Activated T-cell treated with anti-CD3 and anti-CD28 coated beads for 1 hour (primary cell): ENCODE results near the gene TREH.

Experiments used
- DNase-seq: peaks from one replicate; pipeline ENCODE4 v3.0.0-alpha.2; 2020; ENCODE audit warnings: low read depth

The TREH gene

DNA sequence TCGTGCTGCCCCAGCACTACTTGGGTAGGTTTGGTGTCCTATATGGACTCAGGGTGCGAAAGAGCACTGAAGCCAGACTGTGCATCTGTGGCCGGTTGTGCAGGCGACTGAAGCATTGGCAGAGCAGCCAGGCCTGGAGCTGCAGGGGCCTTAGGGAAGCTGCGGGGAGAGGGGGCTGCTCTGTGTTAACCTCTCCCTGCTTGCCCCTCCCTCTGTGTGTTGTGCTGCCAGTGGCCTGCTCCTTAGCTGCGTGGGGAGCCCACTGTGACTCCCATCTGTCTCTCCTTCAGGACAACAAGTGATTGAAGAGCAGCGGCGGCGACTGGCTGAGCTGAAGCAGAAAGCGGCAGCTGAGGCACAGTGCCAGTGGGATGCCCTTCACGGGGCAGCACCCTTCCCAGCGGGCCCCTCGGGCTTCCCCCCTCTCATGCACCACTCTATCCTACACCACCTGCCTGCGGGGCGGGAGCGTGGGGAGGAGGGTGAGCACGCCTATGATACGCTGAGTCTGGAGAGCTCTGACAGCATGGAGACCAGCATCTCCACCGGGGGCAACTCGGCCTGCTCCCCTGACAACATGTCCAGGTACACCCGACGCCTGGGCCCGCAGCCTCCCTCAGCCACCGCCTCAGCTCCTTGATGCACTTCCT is 34.3 kb downstream of the TREH start:
- DNase-seq, result no peak

DNA sequence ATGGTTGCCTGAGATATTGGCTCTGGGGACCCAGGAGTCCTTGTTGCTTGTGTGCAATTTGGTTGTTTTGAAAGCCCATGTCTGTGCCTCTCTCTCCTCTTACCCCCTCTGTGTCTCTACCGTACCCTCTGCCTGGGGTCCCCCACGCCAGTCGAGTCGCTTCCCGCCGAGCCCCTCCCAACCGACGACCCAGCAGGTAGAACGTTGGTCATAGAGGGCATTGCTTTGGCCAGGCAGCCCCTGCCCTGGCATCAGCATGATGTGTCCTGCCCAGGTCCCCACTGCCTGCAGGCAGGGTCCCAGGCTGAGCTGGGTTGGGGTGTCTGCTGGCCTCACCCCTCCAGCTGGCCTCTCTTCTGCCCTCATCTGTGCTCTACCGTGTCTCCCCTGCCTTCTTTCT is 35.0 kb downstream of the TREH start:
- no peak for DNase-seq

DNA sequence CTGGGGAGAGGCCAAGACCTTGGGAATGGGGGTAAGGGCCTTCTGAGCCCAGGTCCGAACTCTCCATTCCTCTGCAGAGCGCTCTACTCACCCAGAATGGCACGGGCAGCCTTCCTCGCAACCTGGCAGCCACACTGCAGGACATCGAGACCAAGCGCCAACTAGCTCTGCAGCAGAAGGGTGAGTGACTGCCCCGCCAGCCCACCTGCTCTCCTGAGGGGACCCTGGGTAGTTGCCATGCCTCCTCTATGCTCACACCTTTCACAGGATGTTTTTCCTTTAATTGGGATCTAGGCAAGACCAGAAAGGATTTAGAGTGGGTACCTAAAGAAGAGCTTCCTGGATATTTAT is 35.5 kb downstream of the TREH start:
- no peak for DNase-seq

DNA sequence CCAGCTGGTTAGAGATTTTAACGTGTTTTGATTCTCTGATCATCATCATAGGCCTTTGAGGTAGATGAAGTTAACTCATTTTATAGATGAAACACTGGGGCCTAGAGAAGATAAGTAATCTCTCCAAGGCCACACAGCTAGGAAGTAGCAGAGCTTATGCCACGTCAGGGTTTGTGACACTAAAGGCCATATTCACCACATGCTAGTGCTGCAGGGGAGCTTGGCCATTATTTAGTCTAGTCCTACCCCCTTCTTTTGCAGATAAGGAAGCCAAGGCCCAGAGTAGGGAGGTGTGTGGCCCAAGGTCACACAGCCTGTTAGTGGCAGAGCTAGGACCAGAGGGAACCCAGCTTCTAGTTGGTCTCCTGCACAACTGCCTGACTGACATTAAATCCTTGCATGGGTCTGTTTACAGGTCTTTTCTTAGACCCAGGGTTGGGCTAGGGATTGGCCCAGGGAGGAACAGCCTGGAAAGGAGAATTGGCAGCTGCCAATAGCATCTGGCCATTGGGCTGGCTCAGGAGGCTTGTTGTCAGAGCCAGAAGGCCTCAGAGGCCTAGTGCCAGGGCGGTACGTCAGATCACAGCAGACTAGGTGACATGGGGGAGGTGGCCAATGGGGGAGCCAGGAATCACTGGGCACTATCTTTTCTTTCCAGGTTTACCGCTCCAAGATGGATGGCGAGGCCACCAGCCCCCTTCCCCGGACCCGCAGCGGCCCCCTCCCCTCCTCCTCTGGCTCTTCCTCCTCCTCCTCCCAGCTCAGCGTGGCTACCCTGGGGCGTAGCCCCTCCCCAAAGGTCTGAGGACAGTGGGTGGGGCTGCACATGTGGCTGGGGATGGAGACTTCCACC is 36.1 kb downstream of the TREH start:
- DNase-seq, result no peak

DNA sequence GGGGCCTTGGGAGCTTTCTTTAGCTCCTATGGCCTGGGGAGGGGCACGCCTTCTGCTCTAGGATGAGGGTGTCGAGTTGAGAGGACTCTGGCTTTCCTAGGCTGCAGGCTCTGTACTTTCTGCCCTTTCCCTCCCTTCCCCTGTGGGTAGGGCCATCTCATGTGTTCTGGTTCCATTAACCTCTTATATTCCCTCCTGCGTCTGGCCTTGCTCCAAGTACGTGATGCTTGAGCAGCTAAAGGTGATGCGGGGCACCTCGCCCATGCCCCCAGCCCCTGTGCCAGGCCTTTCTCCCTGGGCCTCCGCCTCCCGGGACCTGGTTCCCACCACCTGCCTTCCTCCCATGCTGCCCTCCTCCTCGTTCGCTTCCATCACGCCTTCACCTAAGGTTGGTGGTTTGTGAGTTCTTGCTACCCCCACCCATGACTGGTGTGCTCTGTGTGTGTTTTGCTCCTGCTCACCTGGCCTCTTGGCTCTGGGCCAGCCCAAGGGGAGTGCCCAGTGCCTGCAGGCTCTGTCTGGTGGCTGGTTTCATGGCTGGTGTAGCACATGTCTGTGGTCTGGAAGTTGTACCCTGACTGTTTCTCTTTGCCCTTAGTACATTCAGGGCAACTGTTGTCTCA is 37.9 kb downstream of the TREH start:
- no peak for DNase-seq

DNA sequence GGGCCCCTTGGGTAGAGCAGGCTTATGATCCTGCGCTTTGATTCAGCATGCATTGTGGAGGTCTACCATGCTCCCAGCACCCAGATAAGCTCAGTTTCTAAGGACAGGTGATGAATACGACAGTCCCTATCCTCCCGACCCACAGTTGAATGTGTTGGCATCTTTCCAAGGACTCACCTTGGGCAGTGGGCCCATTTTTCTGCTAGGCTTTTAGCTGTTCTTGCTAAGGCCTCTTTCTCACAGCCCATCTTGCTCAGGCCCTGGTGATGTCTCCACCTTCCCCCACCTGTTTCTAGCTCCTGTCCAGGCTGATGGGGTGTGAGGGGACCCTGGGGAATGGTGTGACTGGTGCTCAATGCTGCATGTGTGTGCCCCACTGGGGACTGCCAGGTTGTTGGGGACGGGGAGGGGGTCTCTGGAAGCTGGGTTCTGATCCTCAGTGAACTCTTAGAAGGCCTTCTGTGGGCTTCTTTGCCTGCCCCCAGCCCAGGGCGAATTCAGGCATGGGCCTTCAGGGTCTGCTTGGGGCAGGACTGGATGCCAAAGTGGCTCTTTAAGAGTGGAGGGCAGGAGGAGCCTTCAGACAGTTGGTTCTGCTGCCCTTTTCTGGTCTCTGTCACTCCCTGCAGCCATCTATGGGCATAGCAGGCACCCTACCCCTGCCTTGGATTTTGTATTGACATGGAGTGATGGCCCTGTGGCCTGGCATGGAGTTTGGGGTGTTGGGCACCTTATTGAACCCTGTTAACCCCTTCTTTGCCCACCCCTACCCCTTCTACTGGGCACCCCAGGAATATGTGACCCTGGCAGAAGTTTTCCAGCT is 38.9 kb downstream of the TREH start:
- no peak for DNase-seq

DNA sequence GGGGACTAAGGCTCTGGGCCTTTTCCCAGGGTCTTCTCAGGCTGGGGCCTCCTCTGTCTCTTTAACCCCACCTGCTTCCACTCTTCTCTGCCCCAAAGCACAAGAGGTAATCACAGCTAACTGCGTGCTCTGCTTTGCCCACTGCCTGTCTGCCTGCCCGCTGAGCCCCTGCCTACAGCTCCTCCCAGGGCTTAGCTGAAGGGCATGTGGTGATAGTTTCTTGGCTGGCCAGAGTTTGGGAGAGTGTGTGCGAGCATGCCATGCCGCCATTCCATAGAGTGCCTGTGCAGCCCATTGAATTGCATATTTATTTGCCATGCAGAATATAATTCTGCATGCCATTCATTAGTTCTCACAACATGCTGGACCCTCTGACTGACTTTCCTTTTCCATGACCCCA is 39.6 kb downstream of the TREH start:
- DNase-seq, result no peak

DNA sequence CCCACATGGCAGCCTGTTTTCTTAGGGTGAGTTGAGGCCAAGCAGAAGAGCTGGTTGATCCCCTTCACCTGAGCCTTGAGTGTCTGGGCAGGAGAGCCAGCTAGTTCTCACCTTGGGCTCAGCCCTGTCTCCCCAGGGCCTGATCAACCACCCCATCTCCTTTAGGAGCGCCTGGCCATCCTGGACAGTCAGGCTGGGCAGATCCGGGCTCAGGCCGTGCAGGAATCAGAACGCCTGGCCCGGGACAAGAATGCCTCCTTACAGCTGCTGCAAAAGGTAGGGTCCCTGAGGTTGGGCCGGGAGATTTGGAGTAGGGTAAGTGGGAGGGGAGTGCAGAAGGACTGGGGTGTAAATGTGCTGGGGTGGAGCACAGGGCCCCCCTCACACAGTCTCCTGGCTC is 40.7 kb downstream of the TREH start:
- no peak for DNase-seq

DNA sequence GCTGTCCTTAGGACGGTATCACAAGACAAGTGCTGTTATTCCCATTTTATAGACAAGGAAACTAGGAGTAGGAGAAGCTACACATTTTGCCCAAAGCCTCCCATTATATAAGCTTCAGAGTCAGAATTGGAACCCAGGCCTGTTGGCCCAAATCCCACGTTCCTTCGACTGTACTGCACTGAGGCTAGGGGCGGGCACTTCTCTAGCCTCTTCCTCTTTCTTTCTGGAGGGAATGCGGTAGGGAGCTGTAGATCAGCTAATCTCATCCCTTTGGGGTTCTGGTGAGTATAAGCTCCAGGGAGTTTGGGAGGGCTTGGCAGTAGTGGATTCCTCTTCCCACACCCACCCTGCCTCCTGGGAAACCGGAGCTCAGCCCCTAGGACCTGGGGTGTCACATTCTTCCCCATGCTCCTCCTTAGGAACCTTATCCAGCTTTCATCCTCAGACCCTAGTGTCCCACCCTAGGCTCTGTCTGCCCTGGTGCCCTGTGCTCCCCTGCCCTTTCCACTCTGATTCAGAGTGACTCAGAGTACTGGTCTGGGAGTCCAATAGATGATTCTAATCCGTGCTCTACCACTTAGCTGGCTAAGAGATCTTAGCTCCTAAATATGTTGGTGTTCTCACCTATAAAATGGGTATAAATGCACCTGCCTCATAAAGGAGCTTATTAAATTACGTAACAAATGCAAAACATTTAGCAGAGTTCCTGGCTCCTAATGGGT is 42.7 kb downstream of the TREH start:
- DNase-seq, result no peak

DNA sequence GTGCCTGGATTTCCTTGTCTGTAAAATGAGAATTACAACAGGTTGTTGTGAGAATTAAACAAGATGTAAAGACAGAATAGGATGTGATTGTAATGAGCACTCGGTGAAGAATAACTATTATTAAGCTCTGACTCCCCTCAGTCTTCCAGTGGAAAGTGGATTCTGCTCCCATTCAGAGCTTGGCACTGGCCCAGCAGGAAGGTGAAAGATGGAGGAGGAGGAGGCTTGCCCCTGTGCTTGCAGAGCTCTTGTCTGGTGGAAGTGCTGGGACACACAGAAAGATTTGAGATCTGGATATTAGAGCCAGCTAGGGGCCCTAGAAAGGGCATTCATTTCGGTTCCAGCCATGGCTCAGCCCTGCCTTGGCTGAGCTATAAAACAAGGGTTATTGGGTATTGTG is 43.8 kb downstream of the TREH start:
- DNase-seq, result no peak

DNA sequence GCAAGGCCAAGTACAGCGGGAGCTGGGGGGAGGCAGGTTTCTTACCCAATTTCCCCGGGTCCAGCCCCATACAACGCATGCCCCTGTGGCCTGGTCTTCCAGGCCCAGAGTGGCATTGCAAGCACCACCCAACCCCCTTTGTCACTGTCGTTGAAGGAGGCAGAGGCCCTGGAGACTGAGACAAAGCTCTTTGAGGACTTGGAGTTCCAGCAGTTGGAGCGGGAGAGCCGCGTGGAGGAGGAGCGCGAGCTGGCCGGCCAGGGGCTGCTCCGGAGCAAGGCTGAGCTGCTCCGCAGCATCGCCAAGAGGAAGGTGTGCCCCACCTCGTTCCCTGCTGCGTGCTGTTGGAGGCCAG is 44.2 kb downstream of the TREH start:
- DNase-seq, result no peak

DNA sequence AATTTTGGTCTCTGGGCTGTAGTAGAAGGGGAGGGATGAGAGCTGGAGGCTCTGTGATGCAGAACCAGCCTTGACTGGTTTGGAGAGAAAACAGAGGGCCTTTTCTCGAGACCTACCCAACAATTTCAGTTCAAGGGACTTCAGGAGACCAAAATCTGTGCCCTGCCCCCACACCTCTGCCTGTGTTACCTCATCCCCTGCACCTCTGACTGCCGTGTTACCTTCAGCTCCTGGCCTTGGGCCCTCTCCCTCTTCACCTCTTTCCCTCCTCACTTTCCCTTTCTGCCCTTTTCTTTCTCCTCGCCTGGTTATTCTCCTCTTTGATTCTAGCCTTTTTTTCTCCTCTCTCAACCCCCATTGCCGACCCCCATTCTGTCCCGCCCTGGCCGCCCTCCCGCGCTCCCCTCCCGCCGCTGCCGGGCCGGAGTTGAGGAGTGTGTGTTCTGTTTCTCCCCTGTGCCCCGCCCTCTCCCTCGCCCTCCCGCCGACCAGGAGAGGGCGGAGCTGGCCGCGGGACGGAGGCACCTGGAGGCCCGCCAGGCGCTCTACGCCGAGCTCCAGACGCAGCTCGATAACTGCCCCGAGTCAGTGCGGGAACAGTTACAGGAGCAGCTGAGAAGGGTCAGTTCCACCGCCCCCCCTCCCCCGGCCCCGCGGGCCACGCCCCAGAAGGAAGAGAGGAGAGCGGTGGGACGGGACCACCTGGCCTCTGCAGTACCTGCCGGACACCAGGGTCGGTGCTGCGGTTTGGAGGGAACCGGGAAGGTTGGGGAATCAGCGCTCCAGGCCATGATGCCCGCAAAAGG is 44.8 kb downstream of the TREH start:
- DNase-seq, result no peak

DNA sequence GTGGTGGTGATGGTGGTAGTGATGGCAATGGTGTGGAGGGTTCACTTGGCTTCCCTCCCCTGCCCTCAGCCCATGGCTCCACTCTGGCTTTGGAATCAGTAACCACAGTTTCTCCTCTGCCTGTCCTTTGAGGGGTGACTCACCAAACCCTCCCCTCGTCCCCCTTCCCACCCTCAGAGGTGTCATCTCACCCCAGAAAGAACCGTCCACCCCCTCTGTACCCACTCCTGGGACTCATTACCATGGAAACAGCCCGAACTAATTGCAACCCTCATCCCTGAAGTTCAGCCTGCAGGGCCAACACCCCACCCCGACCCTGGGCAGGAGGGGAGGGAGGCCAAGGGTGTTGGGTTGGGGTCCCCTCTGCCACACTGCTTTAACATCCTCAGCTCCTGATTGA is 45.5 kb downstream of the TREH start:
- DNase-seq, result no peak

DNA sequence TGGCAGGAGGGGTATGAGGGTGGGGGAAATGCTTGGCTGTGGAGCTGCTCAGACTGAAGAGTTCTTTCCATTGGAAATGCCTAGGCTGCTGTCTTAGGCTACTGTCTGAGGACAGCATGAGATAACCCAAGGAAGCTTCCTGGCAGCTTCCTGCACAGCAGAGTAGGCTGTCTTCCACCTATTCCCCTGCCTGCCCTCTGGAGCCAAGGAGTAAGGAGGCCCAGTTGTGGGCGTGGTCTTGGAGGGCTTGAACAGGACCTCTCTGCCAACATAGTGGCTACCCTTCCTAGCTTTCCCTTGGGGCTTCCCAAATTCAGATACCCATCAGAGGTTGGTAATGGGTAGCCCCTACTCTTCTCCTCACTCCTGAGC is 46.1 kb downstream of the TREH start:
- DNase-seq, result no peak

DNA sequence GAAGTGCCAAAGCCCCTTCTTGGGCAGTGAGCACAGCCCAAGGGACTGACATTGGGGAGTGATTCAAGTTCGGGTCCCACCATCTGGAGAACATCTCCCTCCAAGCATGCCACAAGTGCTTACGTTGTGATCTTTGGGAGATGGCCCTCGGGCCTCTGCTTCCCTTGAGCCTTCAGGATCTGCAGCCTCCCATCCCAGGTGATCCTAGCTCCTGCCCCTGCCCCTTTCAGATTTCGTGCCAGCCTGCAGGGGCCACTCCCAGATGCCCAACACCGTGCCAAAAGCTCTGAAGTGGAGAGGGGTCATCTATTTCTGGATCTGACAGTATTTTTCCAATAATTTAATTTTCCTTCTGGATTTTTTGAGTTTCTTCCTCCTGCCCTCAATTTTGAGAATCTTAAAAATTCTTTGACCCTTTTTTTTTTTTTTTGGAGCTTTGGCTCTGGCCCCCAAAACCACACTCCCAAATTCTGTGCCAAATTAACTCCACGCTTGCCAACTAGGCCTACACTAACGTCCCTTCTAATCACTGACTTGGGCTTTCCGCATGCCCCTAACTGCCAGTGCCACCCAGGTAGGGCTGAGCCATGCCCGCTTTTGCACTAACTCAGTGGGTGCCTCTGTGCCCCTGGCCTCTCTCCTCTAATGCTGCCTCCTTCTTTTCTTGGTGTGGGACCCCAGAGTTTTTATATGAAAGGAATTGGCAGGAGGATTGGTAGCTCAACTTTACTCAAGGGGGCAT is 46.7 kb downstream of the TREH start:
- no peak for DNase-seq

DNA sequence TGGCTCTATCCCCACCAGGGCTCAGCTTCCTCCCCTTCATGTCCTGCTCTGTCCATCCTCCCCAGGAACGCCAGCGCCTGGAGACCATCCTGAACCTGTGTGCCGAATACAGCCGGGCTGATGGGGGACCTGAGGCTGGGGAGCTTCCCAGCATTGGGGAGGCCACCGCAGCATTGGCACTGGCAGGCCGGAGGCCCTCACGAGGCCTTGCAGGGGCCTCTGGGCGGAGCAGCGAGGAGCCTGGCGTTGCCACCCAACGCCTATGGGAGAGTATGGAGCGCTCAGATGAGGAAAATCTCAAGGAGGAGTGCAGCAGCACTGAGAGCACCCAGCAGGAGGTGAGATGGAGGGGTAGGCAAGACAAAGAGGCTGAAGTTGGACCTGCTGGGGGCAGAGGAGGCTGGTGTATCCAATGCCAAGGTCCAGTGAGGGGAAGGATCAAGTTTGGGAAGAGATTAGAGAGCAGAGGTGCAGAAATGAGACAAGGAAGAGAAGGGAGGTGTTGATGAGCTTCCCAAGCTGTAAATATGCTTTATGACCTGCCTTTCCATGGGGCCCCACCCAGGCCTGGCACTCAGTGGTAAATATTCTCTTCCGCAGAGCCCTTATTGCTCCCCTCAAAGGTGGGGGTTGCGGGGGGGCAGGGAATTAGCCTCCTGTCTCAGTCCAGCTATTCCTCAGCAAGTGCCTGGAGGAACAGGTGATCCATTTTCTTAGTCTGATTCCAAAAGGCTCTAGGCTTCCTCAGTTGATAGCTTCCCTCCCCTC is 48.1 kb downstream of the TREH start:
- DNase-seq, result no peak

DNA sequence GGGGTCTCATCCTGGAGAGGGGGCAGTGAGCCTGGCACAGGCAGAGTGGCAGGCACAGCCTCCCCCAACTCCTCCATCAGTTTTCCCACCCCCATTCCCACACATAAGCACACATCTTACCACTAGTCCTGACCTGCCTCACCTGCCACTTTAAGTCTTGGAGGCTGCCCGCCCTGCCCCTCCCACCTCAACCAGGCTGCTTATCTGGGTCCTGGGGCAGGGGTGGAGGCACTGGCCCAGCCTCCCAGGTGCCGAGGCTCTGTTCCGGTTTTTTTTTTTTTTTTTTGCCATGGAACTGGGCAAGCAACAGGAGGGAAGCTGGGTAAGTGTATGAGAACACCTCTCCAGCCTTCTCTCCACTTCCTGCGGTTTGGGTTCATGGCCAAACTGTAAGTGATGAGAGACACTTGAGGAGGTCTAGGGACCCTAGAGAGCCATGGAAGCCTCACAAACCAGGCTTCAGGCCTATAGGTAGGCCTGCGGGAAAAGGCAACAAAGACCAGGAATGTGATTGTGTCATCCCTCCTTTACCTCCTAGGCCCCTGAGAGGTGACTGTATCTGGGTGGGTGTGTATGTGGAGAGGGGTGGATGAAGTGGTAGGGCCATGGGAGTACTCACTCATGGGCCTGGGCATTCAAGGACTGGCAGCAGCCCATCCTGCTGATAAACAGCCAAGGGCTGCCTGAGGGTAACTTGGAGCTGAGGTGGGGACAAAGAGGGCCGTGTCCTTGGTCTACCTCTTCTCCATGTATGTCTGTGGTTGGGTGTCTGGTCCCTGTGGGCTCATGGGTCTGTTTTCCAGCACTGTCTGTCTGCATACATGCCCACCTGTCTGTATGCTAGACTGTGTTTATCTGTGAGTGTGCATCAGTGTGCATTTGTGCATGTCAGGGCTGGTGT is 49.4 kb downstream of the TREH start:
- DNase-seq, result no peak

DNA sequence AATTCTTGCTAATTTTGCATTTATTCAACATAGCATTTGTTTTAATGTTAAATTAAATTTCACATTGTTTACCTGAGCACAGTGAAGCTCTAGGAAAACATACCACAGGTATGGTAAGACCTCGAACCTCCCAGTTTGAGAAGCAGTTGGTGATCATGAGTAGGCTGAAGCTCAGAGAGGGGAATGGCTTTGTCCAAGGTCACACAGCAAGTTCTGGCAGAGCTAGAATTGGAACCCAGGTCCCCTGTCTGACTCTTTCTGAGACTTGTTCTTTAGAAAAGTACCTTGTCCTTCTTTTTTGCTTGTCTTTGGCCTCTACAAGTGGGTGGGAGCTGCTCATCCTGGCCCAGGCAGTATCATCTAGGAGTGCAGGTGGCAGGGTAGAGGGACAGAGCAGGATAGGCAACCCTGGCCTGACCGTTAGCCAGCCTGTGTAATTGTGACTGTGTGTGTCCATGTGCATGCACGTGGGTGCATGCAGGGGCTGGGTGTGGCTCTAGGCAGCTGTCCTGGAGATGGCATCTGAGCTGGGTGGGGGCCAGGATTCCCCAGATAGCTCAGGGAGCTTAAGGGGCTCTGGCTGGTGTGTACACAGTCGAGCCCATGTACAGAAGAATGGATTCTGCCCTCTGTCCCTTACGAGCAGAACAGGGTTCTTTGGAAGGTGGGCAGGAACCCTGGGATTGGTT is 50.4 kb downstream of the TREH start:
- no peak for DNase-seq
